ENCODE data around the gene EIF4G3.

- TF ChIP-seq POLR2A (IDR thresholded peaks at IDR 0.05; ENCODE audit: low read depth, low read length) (no peak), TAF1 (IDR thresholded peaks at IDR 0.05; ENCODE audit: borderline replicate concordance, low read depth, low read length) (no peak), POLR2AphosphoS5 (IDR thresholded peaks at IDR 0.05; ENCODE audit: low read depth, low read length) (no peak)
Measured at GRCh38 chr1:21115098-21115760, 61.5 kb downstream of the EIF4G3 start.
